Left renal pelvis (tissue), 4 donors: ENCODE data around the gene COQ4. TPM values are rescaled to one million over a fixed set of nuclear protein-coding genes. Genes with fewer than 3 reads are reported as not detected.
"Not testable (repeated sequence)": the region's sequence is repeated elsewhere in the genome, so short reads cannot be mapped to it uniquely, and the experiment has no call there.

Experiments
- DNase-seq, 4 donors: peaks; one replicate each; pipeline ENCODE4 v3.0.0-alpha.2; 2013; ENCODE audit warnings: low read depth in 4 of 4, low spot score in 3 of 4
- polyA plus RNA-seq, 4 donors: library from polyadenylated mRNA; unstranded; fragments of 120-200 nt; gene quantifications; one replicate each; pipeline ENCODE4 v1.2.1, GENCODE V29; 2013; ENCODE audit not compliant: insufficient read length in 4 of 4

The COQ4 gene
- polyA plus RNA-seq, 4 donors: 35.3 to 92.2 (median 56.3) TPM

GRCh38 chr9:128298535-128299482 lies 23.8 kb upstream of the COQ4 start:
- DNase-seq: no peak

GRCh38 chr9:128304136-128304970 lies 18.3 kb upstream of the COQ4 start:
- DNase-seq: no peak

- no peak for DNase-seq
Measured at GRCh38 chr9:128304971-128305288, 17.7 kb upstream of the COQ4 start.

GRCh38 chr9:128309551-128309950 lies 13.1 kb upstream of the COQ4 start:
- DNase-seq: no peak

- DNase-seq: no peak
Measured at GRCh38 chr9:128310461-128310860, 12.2 kb upstream of the COQ4 start.

- DNase-seq: no peak
Measured at GRCh38 chr9:128314697-128315096, 7.9 kb upstream of the COQ4 start.

- no peak for DNase-seq
Measured at GRCh38 chr9:128316421-128316820, 6.2 kb upstream of the COQ4 start.

- DNase-seq: no peak
Measured at GRCh38 chr9:128317629-128318028, 5.0 kb upstream of the COQ4 start.

- no peak for DNase-seq
Measured at GRCh38 chr9:128321343-128321742, 1.3 kb upstream of the COQ4 start.

GRCh38 chr9:128321879-128322403 lies 698 bp upstream of the COQ4 start:
- no peak for DNase-seq

GRCh38 chr9:128323212-128323730 lies 632 bp downstream of the COQ4 start:
- no peak for DNase-seq

- no peak for DNase-seq
Measured at GRCh38 chr9:128323791-128324190, 1.2 kb downstream of the COQ4 start.

GRCh38 chr9:128324401-128324800 lies 1.8 kb downstream of the COQ4 start:
- no peak for DNase-seq

- DNase-seq: no peak
Measured at GRCh38 chr9:128325629-128326028, 3.0 kb downstream of the COQ4 start.

GRCh38 chr9:128333451-128333869 lies 10.8 kb downstream of the COQ4 start:
- DNase-seq: no peak

GRCh38 chr9:128335161-128335560 lies 12.5 kb downstream of the COQ4 start:
- no peak for DNase-seq

- DNase-seq: no peak
Measured at GRCh38 chr9:128335914-128336313, 13.3 kb downstream of the COQ4 start.

GRCh38 chr9:128337936-128338335 lies 15.3 kb downstream of the COQ4 start:
- DNase-seq: no peak

GRCh38 chr9:128338852-128339614 lies 16.4 kb downstream of the COQ4 start:
- not testable (repeated sequence) for DNase-seq
